ENCODE measurements around the gene ZNF93. TPM values are rescaled to one million over a fixed set of nuclear protein-coding genes. Genes with fewer than 3 reads are reported as not detected.
"Not testable (repeated sequence)": the region's sequence is repeated elsewhere in the genome, so short reads cannot be mapped to it uniquely, and the experiment has no call there.

Gene ZNF93
- total RNA-seq, 4 donors from 2014 or later: 0.29 to 29.6 (median 8.6) TPM

- DNase-seq: no peak
- Histone ChIP-seq H3K27ac (no peak overlapping the region), H3K36me3 (no peaks in the 10 kb centered on the region), H3K4me1 (no peaks in the 10 kb centered on the region), H3K4me3 (no peak overlapping the region), H3K9me3 (no peaks in the 10 kb centered on the region), H3K27me3 (no peaks in the 10 kb centered on the region)
- intact Hi-C loops (cut with DNase I; ENCODE audit: low total_unique reads): no loop called here
- TF ChIP-seq CTCF (IDR thresholded peaks at IDR 0.05): no peak
- no peak for TF ChIP-seq POLR2A (IDR thresholded peaks at IDR 0.05)
Observed at GRCh38 chr19:19948800-19949199, 48.1 kb downstream of the ZNF93 start.

DNA sequence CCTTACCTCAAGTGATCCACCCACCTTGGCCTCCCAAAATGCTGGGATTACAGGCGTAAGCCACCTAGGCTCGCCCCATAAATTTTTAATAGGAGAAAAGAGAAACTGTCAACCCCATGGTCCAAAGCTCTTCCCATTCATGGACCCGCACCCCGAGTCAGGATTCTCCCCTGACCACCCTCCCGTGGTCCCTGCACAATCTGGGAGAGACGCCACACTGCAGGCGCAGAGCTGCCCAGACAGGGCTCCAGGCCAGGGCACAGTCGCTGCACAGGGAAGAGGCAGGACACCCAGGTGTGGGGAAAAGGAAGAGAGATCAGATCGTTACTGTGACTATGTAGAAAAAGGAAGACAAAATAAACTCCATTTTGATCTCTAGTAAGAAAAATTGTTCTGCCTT is 54.5 kb downstream of the ZNF93 start:
- H3K27ac ChIP-seq: no peak overlapping the region

DNA sequence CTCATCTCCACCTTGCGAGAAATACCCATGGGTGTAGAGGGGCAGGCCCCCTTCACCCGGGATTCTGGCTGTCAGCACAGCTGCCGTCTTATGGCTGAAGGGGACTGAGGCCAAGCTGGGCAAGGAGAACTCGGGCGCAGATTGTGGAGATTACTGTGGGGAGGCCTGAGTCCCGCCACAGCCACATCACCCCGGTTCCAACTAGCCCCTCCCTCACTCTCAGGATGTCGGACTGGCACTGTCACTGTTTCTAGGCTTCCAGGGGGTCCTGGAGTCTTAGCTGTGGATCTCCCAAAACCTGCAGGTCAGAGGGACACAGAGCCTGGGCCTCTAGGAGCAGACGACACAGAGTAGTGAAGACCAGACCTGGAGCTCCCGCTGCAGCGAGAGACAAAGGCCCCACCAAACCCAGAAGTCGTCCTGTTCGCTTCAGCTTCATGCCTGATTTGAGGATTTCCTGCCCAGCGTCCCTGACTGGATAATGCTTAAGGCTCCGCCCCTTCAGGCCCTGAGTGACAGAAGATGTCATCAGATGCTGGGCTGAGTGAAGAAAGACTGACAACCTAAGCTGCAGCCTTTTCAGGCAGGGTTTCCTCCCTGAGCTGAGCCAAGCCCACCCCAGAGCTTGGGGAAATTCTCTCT is 55.8 kb downstream of the ZNF93 start:
- H3K4me1 ChIP-seq: no peaks in the 10 kb centered on the region
- TF ChIP-seq CTCF (IDR thresholded peaks at IDR 0.05) (no peak), POLR2A (IDR thresholded peaks at IDR 0.05) (no peak)
- DNase-seq: no peak

More for the DNA sequence above, 54.5 kb downstream of the ZNF93 start:
- Histone ChIP-seq H3K4me1 (no peaks in the 10 kb centered on the region), H3K36me3 (no peaks in the 10 kb centered on the region), H3K4me3 (no peak overlapping the region), H3K9me3 (no peaks in the 10 kb centered on the region), H3K27me3 (no peaks in the 10 kb centered on the region)
- TF ChIP-seq POLR2A (IDR thresholded peaks at IDR 0.05) (no peak), CTCF (IDR thresholded peaks at IDR 0.05) (no peak)
- DNase-seq: no peak
- intact Hi-C loops (cut with DNase I; ENCODE audit: low total_unique reads): no loop called here

DNA sequence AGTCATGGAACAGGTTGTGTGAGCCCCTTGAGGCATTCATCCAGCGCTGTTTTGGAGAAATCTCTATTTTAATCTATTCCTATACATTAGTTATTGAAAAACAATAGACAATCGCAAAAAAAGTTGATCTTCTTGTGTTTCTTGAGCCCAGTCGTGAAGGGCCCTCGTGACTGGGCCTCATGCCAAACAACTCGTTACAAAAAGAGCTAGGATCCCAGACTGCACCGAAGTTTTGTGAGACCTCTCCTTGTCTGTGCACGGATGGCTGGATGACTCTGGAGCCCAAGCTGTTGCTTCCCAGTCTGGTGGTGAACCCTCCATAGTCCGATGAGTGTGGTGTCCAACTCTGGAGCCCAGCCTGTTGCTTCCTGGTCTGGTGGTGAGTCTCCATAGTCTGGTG is 57.0 kb downstream of the ZNF93 start:
- H3K9me3 ChIP-seq; H3K36me3 ChIP-seq; H3K4me1 ChIP-seq; DNase-seq; intact Hi-C loops (cut with DNase I; ENCODE audit: low total_unique reads); H3K27me3 ChIP-seq; H3K4me3 ChIP-seq; H3K27ac ChIP-seq: not testable (repeated sequence)

More for the DNA sequence above, 55.8 kb downstream of the ZNF93 start:
- no peak overlapping the region for H3K27ac ChIP-seq
- H3K9me3 ChIP-seq: no peaks in the 10 kb centered on the region
- H3K4me3 ChIP-seq: no peak overlapping the region
- intact Hi-C loops (cut with DNase I; ENCODE audit: low total_unique reads): no loop called here
- H3K36me3 ChIP-seq: no peaks in the 10 kb centered on the region
- H3K27me3 ChIP-seq: no peaks in the 10 kb centered on the region

- peak; percentile 72 to 77 for DNase-seq
- H3K4me1 ChIP-seq; H3K27me3 ChIP-seq; H3K4me3 ChIP-seq; intact Hi-C loops (cut with DNase I; ENCODE audit: low total_unique reads); H3K9me3 ChIP-seq; H3K36me3 ChIP-seq: not testable (repeated sequence)
- H3K27ac ChIP-seq: peak overlapping the region; percentile 15 to 18
- TF ChIP-seq CTCF (IDR thresholded peaks at IDR 0.05): peak; percentile 58 to 70 (median 64)
Observed at GRCh38 chr19:19959151-19959799, 58.5 kb downstream of the ZNF93 start.

Data from uterus (tissue), 4 donors.